IMR-90 (cell line): ENCODE data around the gene TRIM66. TPM values are rescaled to one million over a fixed set of nuclear protein-coding genes. Genes with fewer than 3 reads are reported as not detected.
A peak's percentile ranks its signal among the peaks of the same experiment; 100 is the strongest.

Experiments
- ATAC-seq: fragments of 200-7000 bp; cut with Tn5 transposase; 2 replicates; pipeline ENCODE4 v1.9.1; 2020; ENCODE audit warnings: low read depth, mild to moderate bottlenecking, moderate library complexity
- BruUV-seq: library from RNA; stranded (reverse); fragments of 400-500 nt; replicated peaks from 2 replicates; lab custom pipeline; 2021; lab: Mats Ljungman, UMichigan
- CTCF ChIA-PET: fragments of 300-600 bp; formaldehyde crosslinking; extraction: SDS; loops from one replicate; lab custom pipeline; 2021; ENCODE audit warnings: antibody characterized with exemption; lab: Yijun Ruan, JAX
- POLR2A ChIA-PET: fragments of 300-600 bp; sonication (Branson Sonifier 250); formaldehyde crosslinking; loops from one replicate; lab custom pipeline; 2022; ENCODE audit warnings: antibody characterized with exemption; ENCODE audit not compliant: unreplicated experiment; lab: Charles Lee
- DNase-seq: peaks from one replicate; pipeline ENCODE4 v3.0.0; 2013
- H2AFZ ChIP-seq: replicated peaks from 2 replicates; pipeline ENCODE3; 2013; ENCODE audit warnings: low read length, mild to moderate bottlenecking; ENCODE audit not compliant: poor library complexity
- H2AK5ac ChIP-seq: 2 replicates; pipeline ENCODE4 v1.6.1; 2013; ENCODE audit warnings: low read depth, low read length, inconsistent platforms
- H2AK9ac ChIP-seq: replicated peaks from 2 replicates; pipeline ENCODE3; 2013; ENCODE audit warnings: mild to moderate bottlenecking, low read depth, low read length, moderate library complexity; ENCODE audit not compliant: poor library complexity
- H2BK120ac ChIP-seq: 2 replicates; pipeline ENCODE4 v1.6.1; 2013; ENCODE audit warnings: low read depth, low read length, inconsistent platforms
- H2BK15ac ChIP-seq: 3 replicates; pipeline ENCODE4 v1.6.1; 2013; ENCODE audit warnings: low read depth, low read length, inconsistent platforms
- H2BK20ac ChIP-seq: 2 replicates; pipeline ENCODE4 v1.6.1; 2013; ENCODE audit warnings: low read depth, mild to moderate bottlenecking, inconsistent platforms, low read length, moderate library complexity
- H2BK5ac ChIP-seq: 2 replicates; pipeline ENCODE4 v1.6.1; 2013; ENCODE audit warnings: mild to moderate bottlenecking, low read depth, low read length, inconsistent platforms; ENCODE audit not compliant: poor library complexity, severe bottlenecking
- H3K14ac ChIP-seq: replicated peaks from 2 replicates; pipeline ENCODE4 v1.6.1; 2013; ENCODE audit warnings: low read depth, low read length, inconsistent platforms
- H3K18ac ChIP-seq: 2 replicates; pipeline ENCODE4 v1.6.1; 2013; ENCODE audit warnings: low read depth, low read length, control low read depth
- H3K23ac ChIP-seq: 2 replicates; pipeline ENCODE4 v1.6.1; 2013; ENCODE audit warnings: low read depth, low read length, inconsistent platforms
- H3K27ac ChIP-seq: 2 replicates; pipeline ENCODE4 v1.5.1; 2013; ENCODE audit warnings: mild to moderate bottlenecking, control low read depth, low read length; ENCODE audit not compliant: insufficient read depth
- H3K27me3 ChIP-seq: 2 replicates; pipeline ENCODE4 v1.6.1; 2013; ENCODE audit warnings: low read length; ENCODE audit not compliant: control insufficient read depth, insufficient read depth
- H3K36me3 ChIP-seq: 2 replicates; pipeline ENCODE4 v1.6.1; 2013; ENCODE audit warnings: low read length, mixed read lengths; ENCODE audit not compliant: control insufficient read depth, insufficient read depth
- H3K4ac ChIP-seq: 2 replicates; pipeline ENCODE4 v1.6.1; 2013; ENCODE audit warnings: low read depth, low read length, inconsistent platforms
- H3K4me1 ChIP-seq: 2 replicates; pipeline ENCODE4 v1.6.1; 2013; ENCODE audit warnings: low read length, mixed read lengths; ENCODE audit not compliant: control insufficient read depth, insufficient read depth
- H3K4me2 ChIP-seq: 2 replicates; pipeline ENCODE4 v1.6.1; 2013; ENCODE audit warnings: low read depth, mild to moderate bottlenecking, control low read depth, low read length, moderate library complexity
- H3K4me3 ChIP-seq: 2 replicates; pipeline ENCODE4 v1.5.1; 2013; ENCODE audit warnings: low read depth, mild to moderate bottlenecking, control low read depth, low read length, moderate library complexity; ENCODE audit not compliant: insufficient read depth
- H3K56ac ChIP-seq: 2 replicates; pipeline ENCODE4 v1.6.1; 2013; ENCODE audit warnings: low read length, inconsistent platforms; ENCODE audit not compliant: insufficient read depth; ENCODE audit errors: extremely low read depth
- H3K79me1 ChIP-seq, 2 experiments: 2 replicates each; pipeline ENCODE4 v1.6.1; 2013; ENCODE audit warnings: low read length in 2 of 2, inconsistent platforms in 1 of 2, low read depth in 1 of 2
- H3K9ac ChIP-seq: 2 replicates; pipeline ENCODE4 v1.6.1; 2013; ENCODE audit warnings: low read depth, low read length, control low read depth
- H3K9me1 ChIP-seq: 2 replicates; pipeline ENCODE4 v1.6.1; 2013; ENCODE audit warnings: low read length, inconsistent platforms; ENCODE audit not compliant: insufficient read depth
- H3K9me3 ChIP-seq: 2 replicates; pipeline ENCODE4 v1.6.1; 2013; ENCODE audit warnings: low read length; ENCODE audit not compliant: control insufficient read depth, insufficient read depth
- H4K20me1 ChIP-seq: 2 replicates; pipeline ENCODE4 v1.6.1; 2013; ENCODE audit warnings: low read length, inconsistent platforms; ENCODE audit not compliant: insufficient read depth
- H4K5ac ChIP-seq: 2 replicates; pipeline ENCODE4 v1.6.1; 2013; ENCODE audit warnings: mild to moderate bottlenecking, low read depth, low read length, control low read depth
- H4K8ac ChIP-seq, 2 experiments: 2 replicates each; pipeline ENCODE4 v1.6.1; 2013; ENCODE audit warnings: low read depth in 2 of 2, low read length in 2 of 2, control low read depth in 1 of 2, inconsistent platforms in 1 of 2
- H4K91ac ChIP-seq: 2 replicates; pipeline ENCODE4 v1.6.1; 2013; ENCODE audit warnings: low read depth, low read length, inconsistent platforms; ENCODE audit not compliant: insufficient read depth
- FOS ChIP-seq: fragments of 150-350 bp; IDR thresholded peaks from 2 replicates; pipeline ENCODE4 v1.6.1; 2016; ENCODE audit warnings: low read depth, low read length
- USF2 ChIP-seq: fragments of 150-350 bp; IDR thresholded peaks from 2 replicates; pipeline ENCODE4 v1.6.1; 2017; ENCODE audit warnings: mild to moderate bottlenecking, antibody characterized with exemption, low read length, low read depth
- WGBS, 2 experiments: methylation state at CpG; one replicate each; pipeline versions ENCODE4 v1.1.5 to v1.1.7; 2013; ENCODE audit warnings: missing lambda C conversion rate in 2 of 2; ENCODE audit not compliant: insufficient read length in 1 of 2; ENCODE audit errors: extremely low coverage in 2 of 2; 5-methylcytosine and 5-hydroxymethylcytosine counted together
- dilution Hi-C: fragments of 300-500 bp; cut with HindIII; formaldehyde crosslinking; loops from one replicate; pipeline ENCODE4 v1.14.3; 2018; ENCODE audit warnings: low sequenced_read_pairs; ENCODE audit not compliant: unreplicated experiment
- in situ Hi-C: fragments of 300-500 bp; cut with MboI; formaldehyde crosslinking; loops from 3 replicates; pipeline ENCODE4 v1.14.3; 2019; ENCODE audit warnings: low sequenced_read_pairs, inconsistent platforms, mixed read lengths
- intact Hi-C: fragments of 100-400 bp; cut with micrococcal nuclease; formaldehyde crosslinking; loops from 2 replicates; pipeline ENCODE4 v1.10.0; 2022
- polyA plus RNA-seq, 3 experiments: library from polyadenylated mRNA; depleted of rRNA; stranded (reverse); fragments of >200 nt; gene quantifications; 2 replicates each; pipeline ENCODE4 v1.2.3, GENCODE V29; 2012; ENCODE audit warnings: low replicate concordance in 1 of 3
- total RNA-seq: library from RNA; depleted of rRNA; stranded (reverse); fragments of >200 nt; gene quantifications from 2 replicates; pipeline ENCODE4 v1.2.3, GENCODE V29; 2012

TRIM66 gene
- total and polyA plus RNA-seq, 2 of the 4 experiments (the other 2 are of a cell fraction), result 4.4 to 5.0 TPM

- ChIA-PET POLR2A (no interaction called here), CTCF (interaction anchor here (1.0 kb wide), 1 partner anchor 74 kb away, joined by 4 read pairs; the partner anchor contains the start of genes RPL27A and TRIM66)
- Histone ChIP-seq H3K9me3 (no peaks in the 10 kb centered on the region), H3K79me1 (no peaks in the 10 kb centered on the region), H2AK5ac (no peak overlapping the region), H3K23ac (no peak overlapping the region), H4K8ac (no peak overlapping the region), H3K18ac (no peak overlapping the region), H2AK9ac (no peak overlapping the region), H4K20me1 (no peaks in the 10 kb centered on the region), H3K56ac (no peak overlapping the region), H2AFZ (no peak overlapping the region), H3K4ac (0 out of 2 replicates have a peak overlapping the region, but pooled peaks have one; percentile 24), H2BK20ac (no peak overlapping the region; the same call in 1 of the 2 replicates), H3K14ac (peak overlapping the region; percentile 8; the same call in 1 of the 2 replicates), H3K27ac (no peak overlapping the region), H2BK15ac (0 out of 3 replicates have a peak overlapping the region, but pooled peaks have one; percentile 22), H3K4me2 (no peak overlapping the region), H3K36me3 (no peaks in the 10 kb centered on the region; the same call in 1 of the 2 replicates), H3K4me3 (no peak overlapping the region), H3K9ac (no peak overlapping the region), H4K5ac (no peak overlapping the region), H4K91ac (no peak overlapping the region), H2BK120ac (no peak overlapping the region), H3K9me1 (peaks cover 8% of the 10 kb centered on the region; the same call in 1 of the 2 replicates), H2BK5ac (no peak overlapping the region), H3K4me1 (peaks cover 7% of the 10 kb centered on the region), H3K27me3 (no peaks in the 10 kb centered on the region)
- ATAC-seq (no peak), DNase-seq (peak; percentile 56)
- no TSS peak for BruUV-seq
- intact Hi-C loops, result no loop called here
- no CpG with 5 or more reads among the region's 1 CpG for WGBS, 2 experiments
- TF ChIP-seq FOS (peak; percentile 43; the same call in 1 of the 2 replicates), USF2 (no peak)
- dilution Hi-C loops, result no loop called here
- in situ Hi-C loops, result no loop called here
Measured at GRCh38 chr11:8608652-8609051, 73.8 kb downstream of the TRIM66 start.
